NCI-H1417 (cell line): ENCODE data around the gene KIF12.
"Not testable (repeated sequence)": the region's sequence is repeated elsewhere in the genome, so short reads cannot be mapped to it uniquely, and the experiment has no call there.

Source experiments
- DNase-seq, 3 experiments: peaks; one replicate each; lab custom pipeline; 2025; lab: John Stamatoyannopoulos, UW

Gene KIF12

DNA sequence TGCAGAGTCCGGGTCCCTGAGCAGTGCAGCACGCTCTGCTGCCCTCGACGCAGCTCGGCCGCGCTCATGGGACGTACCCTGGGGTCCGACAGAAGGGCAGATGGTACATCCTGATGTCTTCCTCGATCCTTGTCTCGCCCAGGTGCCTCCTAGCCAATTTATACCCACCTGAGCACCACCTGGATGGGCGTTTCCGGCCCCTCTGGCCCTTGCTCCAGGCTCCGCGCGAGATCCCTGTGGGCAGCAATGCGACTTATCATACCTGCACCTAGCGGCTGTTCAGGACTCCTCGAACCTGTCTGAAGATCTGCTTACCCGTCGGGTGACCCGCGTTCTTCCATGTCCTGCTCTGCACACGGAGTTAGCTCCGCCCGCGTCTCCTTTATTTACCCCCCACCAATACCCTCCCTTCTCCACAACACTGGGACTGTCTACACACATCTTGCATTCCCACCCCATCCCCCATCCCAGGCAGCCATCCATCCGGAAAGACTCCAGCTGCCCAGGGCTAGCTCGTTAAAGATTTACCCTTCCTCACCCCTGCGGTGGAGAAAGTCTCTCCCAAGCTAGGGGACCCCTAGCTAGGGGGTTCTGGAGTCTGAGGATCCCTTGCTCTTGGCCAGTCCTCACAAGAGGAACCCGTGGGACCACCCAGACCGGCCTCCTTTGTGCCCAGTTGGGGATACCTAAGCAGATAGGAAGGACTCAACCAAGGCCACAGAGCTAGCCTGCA, at the start of gene KIF12:
TSS of gene KIF12 (minus strand) at position 357 of the 733 bp plus-strand sequence. CDS start at position 341, 16 bp downstream.
- peak in 2 of 3 experiments; percentile 55 to 59 for DNase-seq

DNA sequence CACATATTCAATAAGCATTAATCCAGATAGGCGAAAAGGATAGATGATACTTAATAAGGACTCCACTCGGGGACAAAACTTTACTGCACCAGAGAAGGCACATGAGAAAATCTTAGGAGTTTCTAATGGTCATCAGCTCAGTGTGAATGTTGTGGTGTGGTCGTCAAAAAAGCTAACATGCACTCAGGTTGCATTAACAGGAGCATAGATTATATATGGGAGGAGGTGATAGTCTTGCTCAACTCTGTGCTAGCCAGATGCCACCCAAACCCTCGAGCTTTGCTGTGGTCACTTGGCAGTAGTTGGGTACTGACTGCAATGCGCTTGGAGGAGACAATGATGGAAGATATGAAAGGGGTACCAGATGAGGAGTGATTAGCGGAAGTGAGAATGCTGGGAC, 47.6 kb upstream of the KIF12 start:
- no peak for DNase-seq

DNA sequence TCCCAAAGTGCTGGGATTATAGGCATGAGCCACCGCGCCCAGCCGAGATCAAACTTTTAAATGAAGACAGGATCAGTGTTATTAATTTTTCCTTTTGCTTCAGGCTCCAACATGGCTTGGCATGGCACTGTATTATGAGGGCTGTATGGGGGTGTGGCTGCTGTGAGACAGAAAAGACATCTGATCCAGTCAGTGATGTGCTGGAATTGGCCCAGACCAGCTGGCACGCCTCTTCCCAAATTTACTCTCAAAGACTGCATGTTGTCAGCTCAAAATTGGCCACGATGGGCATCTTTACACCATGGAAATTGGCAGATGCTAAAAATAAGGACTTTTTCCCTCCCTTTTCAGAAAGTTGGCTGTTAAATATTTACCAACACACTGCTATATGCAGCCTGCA, 44.1 kb upstream of the KIF12 start:
- no peak for DNase-seq

DNA sequence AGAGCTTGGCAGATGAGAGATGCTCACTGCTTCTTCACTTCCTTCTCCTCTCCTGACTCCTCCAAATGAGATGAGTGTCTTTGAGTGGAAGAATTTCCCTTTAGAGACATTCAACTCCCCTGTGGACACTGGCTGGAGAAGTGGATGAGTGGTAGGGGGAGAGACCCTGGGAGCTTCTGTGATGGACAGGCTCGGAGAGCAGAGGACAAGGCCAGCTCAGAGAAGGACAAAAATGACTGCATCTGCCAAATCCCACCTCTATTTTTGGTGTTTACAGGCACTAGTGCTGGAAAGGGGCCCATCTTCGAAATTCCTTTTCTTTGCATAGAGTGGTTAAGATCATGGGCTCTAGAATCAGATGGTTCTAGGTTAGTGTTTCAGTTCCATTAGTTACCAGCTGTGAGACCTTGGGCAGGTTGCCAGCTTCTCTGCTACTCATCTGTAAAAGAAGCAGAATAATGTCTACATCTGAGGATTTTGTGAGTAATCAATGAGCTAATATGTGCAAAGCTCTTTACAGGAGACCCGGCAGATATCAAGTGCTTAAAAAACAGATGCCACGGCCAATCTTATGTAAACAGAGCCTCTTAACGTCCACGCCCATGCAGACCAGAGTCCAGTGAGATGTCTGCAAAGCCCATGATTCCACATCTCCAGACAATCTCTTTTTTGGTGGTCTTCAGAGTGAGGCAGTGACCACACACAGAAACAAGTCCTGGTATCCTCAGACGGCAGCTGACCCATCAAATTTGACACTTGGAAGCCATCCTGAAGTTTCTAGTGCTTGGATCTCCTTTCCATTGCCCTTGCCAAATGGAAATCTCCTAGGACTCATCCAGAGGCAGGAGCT, 42.7 kb upstream of the KIF12 start:
- DNase-seq = peak in 1 of 3 experiments; percentile 53

DNA sequence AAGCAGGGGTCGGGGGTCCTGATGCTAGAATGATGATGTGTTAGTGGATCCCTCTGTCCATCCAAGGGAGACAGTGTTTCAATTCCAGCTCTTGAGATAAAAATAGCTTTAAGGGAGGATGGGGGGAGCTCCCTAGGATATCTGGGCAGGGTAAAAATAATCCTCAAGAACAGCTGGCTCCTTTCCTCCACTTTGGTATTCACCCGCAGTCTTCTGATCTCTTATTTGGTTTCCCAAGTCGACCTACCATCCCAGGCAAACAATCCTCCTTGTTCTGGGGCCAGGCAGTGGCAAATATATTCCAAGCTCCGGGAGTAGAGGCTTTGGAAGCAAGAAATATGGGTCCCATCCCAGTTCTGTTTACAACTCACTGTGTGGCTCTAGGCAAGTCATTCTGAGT, 41.8 kb upstream of the KIF12 start:
- DNase-seq = no peak

- DNase-seq = no peak
Observed at GRCh38 chr9:114140401-114140800, 41.3 kb upstream of the KIF12 start.

DNA sequence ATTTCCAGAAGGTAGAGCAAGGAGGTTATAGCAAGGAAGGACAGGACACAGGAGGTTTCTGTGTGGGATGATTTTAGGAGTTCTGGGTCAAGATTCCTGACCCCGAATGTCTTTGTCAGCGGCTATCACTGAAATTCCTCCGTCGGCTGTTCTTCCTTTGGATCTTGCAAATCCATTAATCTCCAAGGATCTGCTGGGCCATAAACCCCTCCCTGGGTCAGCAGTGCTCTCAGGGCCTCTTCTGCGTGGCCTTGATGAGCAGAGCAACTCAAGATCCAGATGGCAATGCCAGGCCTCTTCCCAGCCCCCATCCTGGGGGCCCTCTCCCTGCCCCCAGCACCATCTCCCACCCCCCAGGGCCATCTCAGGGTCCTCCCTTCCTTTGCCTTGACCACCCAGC, 40.0 kb upstream of the KIF12 start:
- no peak for DNase-seq

GRCh38 chr9:114138552-114138971, 39.5 kb upstream of the KIF12 start:
- DNase-seq = no peak

DNA sequence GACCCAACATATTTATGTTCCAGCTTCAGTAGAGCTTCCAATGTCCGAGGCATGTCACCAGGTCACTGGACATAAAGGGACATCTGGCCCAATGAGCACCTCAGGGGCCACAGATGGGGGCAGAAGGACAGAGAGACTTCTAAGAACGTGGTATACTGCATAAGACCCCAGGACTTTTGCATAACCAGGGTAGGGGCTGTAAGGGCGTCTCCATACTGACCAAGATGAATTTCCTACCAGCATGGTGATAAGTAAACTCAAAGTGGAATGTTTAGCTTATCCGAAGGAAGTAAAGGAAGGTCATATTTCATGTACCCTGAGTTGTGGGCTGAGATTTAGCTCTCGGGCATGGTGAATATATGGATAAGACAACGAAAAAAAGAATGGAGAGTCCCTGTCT, 38.7 kb upstream of the KIF12 start:
- DNase-seq = no peak

- no peak for DNase-seq
Observed at GRCh38 chr9:114134827-114135396, 35.8 kb upstream of the KIF12 start.

DNA sequence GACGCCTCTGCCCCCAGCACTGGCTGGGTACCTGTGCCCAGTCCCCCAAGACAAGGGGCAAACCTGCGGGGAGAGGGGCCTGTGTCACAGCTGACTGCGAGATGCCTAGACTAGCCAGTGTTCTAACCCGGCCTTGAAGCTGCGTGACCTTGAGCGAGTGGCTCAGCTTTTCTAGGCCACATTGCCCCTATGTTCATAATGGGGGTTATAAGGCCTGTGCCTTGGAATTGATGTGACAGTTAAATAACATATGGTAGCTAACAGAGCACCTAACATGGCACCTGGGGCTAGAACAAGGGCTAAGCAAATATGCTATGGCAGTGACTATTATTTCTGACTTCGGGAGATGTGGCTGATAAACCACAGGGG, 33.4 kb upstream of the KIF12 start:
- no peak for DNase-seq

- DNase-seq = no peak
Observed at GRCh38 chr9:114131808-114132549, 32.9 kb upstream of the KIF12 start.

DNA sequence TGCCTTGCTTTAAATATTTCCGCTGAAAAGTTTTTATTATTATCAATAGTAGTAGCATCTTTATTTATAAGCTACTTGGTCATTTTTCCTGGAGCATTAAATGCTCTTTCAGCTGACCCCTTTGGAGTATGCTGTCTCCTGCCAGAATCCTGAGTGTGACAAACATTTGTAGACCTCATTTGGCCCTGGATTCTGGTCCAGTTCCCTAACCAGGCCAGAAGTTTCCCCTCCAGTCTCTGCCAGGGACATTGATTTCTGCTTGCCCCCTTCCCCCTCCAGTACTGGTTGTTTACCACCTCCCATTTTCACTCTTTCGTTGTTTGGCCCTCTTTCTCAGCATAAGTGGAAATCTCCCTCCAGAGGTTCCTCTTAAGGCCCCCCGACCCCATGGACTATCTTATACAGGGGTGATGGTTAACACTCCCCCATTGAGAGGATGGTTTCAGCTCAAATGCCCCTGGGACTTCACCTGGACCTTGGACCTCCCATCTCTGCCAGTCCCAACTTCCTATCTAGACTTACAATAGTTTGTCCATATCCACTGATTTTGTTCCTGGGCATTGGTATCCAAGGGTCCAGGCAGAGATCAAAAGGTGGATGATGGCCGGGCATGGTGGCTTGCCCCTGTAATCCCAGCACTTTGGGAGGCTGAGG, 31.7 kb upstream of the KIF12 start:
- no peak for DNase-seq

GRCh38 chr9:114130141-114130540, 31.0 kb upstream of the KIF12 start:
- no peak for DNase-seq

DNA sequence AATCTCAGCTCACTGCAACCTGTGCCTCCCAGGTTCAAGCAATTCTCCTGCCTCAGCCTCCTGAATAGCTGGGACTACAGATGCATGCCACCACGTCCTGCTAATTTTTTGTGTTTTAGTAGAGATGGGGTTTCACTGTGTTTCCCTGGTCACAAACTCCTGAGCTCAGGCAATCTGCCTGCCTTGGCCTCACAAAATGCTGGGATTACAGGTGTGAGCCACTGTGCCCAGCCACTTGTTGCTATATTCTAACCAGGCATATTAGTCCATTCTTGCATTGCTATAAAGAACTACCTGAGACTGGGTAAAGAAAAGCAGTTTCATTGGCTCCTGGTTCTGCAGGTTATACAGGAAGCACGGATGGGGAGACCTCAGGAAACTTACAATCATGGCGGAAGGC, 29.7 kb upstream of the KIF12 start:
- DNase-seq = not testable (repeated sequence)

DNA sequence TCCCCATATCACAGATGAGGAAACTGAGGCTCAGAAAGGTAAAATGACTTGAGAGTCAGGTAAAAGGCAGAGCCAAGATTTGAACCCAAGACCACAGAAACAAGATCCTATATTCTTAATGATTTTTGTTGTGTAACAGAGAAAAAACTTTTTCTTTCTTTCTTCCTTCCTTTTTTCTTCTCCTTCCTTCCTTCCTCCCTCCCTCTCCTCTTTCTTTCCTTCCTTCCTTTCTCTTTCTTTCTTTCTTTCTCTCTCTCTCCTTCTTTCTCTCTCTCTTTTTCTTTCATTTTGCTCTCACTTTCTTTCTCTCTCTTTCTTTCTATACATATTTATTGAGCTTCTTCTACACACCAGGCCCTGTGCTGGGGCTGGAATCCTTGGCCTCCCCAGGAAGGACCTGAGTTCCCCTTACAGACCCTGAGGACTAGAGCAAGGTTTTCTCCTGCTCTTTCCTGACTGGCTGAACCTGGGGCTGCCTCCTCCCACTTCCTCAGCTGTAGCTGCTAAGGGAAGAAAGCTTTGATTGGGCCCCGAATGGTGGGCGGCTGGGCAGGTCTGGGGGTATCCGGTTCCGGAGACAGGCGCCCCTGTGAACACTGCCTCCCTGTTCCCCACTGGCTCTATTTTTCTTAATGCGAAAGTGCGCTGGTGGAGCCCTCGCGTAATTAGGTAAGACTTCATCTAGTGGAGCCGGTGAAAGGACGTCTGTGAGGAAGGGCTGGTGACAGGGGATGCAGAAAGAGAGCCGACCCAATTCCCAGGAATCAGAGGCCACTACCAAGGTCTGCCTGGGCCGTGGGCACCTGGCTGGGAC, 27.4 kb upstream of the KIF12 start:
- DNase-seq = no peak

GRCh38 chr9:114125476-114126013, 26.5 kb upstream of the KIF12 start:
- no peak for DNase-seq

DNA sequence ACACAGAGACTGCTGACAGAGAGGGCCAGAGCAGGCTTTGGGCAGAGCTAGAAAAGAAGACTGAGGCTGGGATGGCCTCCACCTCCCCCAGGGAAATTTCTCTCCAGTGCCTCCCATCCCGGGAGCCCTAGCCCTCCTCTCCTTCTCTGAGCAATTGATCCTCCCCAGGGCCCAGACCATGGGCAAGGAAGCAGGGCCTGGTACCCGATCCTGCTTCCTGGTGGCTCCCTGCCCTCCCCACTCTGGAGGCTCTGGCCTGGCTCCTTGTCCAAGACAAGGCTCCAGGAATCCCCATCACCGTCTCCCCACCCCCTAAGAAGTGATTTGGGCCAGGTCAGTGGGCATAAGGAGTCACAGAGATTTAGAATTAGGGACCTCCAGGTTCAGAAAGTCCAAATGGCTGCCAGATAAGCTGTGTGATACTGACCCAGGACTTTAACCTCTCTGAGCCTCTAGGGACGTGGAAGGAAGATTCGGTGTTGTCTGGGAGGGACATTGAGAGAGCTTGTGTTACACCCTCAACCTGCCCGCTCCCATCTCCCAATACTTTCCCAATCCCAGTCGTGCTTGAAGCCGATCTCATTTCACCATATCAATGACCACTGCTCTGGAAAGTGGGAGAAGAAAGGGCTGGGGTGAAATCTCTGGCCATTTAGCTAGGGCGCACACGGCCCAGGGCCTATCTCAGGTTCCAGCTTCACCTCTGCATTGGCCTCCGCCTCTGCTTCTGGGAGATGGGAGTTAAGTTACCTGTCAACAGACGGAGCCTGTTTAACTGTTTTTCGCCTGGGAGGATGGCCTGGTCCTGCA, 25.8 kb upstream of the KIF12 start:
- DNase-seq = no peak

DNA sequence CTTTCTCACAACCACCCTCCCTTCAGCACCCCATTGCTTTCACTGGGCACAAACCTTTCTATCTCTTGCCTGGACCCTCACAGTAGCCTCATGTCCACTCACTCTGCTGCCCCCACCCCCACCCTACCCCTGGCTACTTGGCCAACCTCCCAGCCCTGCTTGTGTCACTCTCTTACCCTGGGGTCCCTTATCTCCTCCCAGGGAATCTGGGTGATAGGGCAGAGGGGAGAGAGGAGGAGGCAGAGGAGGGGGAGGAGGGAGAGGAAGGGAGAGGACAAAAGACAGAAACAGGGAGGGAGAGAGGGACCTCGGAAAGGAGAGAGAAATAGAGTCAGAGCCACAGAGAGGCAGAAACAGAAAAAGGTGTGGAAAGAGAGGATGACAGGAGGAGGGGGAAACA, 25.0 kb upstream of the KIF12 start:
- no peak for DNase-seq
